Amniotic epithelial cell (primary cell): ENCODE results near the gene HOXC9.
A peak's percentile ranks its signal among the peaks of the same experiment; 100 is the strongest.

Source experiments
- DNase-seq: peaks from one replicate; pipeline ENCODE4 v3.0.0-alpha.2; 2010; ENCODE audit warnings: low read depth

Gene HOXC9

GRCh38 chr12:54000116-54001114 is at the start of gene HOXC9:
TSS of gene HOXC9 (plus strand) at chr12:54000161. CDS start at chr12:54000189, 28 bp downstream.
- DNase-seq = no peak

DNA sequence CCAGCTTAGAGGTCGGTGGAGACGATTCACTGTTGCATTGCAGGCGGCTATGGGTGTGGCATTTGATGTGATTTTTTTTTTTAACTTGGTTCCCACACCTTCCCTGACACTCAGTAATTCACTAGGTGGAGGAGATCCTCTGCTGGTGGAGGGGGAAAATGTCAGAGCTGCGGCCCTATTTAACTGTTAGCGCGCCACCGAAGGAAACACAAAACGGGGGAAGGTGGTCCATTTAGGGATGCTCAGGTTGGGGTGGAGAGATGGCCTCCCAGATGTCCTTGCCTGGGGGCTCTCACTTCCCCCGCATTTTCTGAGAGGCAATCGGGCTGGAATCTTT is 49.6 kb upstream of the HOXC9 start:
- no peak for DNase-seq

DNA sequence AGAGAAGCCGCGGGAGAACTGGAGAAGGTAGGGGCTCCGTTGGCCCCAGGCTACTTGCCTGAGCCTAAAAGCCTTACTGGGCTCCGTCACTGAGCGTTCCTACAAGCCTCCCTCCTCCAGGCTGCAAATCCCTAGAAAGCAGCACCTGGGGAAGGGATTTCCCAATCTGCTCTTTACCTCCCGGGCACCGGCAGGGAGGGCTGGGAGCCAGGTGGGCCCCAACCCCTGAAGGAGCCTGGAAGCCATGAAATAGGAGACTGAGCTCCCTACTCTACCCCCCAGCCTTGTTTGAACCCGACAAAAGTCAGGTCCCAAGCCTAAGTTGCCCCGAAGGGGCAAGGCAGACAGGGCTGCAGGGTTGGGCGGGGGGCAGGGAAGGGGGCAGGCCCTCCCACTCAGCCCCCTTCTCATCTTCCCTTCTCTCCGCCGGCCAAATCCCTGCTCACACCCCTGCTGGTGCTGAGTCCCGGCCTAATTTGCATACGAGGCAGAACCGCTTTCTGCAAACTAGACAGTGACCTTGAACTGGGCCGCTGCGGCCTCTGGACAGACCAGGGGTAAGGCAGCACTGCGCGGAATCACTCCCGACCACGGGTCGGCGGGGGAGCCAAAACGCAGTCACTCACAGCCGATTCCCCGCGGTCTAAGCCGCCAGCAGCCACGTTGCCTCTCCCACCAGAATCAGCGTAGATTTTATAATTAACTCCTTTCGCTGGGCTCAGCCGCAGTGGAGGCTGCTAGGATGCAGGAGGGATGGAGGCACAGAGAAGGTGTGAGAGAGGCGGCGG is 49.0 kb upstream of the HOXC9 start:
- no peak for DNase-seq

GRCh38 chr12:53951577-53952334 is 48.2 kb upstream of the HOXC9 start:
- DNase-seq = no peak

DNA sequence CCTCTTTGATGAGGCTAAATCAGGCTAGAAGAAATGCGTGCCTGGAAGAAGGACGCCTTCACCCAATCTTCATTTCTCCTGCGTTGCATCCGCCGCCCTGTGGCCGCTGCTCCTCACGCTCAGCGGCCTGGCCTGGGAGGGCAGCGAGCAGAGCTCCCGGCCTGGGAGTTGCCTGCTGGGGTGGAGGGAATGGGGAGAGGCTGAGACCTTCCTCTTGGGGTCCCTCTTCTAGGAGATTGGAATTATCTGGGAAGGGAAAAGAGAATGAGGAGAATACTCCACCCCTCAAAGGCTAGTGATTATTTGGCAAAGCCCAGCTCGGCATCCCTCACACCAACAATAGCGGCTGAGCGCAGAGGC is 47.6 kb upstream of the HOXC9 start:
- peak; percentile 8 for DNase-seq

- no peak for DNase-seq
These were observed 46.9 kb upstream of the HOXC9 start for GRCh38 chr12:53952871-53953734.

DNA sequence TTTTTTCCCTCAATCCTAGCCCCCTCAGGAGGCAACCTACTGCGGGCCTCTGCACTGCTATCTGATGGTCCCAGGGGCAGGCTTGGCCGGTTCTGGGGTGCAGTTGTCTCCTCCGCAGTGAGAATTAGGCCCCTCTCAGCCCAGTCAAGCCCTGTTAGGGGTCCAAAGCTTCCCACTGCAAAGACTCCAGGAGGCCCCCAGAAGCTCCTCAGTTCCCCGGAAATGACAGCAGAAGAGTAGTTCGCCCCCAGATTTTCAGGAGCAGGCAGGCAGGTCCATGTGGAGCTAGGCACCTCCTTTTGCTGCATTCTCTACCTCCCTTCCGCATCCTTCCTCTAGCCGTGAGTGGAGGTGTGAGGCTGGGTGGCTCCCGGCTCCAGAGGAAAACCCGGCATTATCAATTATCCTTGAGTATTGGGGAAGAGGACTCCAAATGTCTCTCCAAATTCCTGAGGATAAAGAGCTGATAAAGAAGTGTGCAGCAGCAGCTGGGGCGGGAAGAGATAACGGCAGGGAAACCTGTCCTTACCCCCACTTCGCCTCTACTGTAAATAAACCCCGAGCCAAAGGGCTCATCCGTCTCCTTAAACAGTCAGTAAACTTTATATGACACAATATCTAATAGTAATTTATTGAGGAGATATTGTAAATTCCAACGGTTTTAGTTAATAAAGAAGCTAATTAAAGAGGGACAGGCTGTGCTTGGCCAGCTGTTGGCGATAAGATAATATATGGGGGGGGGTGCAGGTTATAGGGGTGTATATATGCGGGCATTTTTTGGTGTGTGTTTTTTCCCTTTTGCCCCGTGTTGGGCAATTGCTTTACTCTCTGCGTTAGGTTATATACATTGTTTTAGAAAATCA is 45.9 kb upstream of the HOXC9 start:
- no peak for DNase-seq

GRCh38 chr12:53954694-53955035 is 45.3 kb upstream of the HOXC9 start, which contains the start of gene HOXC12:
TSS of gene HOXC12 (plus strand) at chr12:53954903. CDS start at chr12:53954930, 27 bp downstream.
- DNase-seq = no peak

DNA sequence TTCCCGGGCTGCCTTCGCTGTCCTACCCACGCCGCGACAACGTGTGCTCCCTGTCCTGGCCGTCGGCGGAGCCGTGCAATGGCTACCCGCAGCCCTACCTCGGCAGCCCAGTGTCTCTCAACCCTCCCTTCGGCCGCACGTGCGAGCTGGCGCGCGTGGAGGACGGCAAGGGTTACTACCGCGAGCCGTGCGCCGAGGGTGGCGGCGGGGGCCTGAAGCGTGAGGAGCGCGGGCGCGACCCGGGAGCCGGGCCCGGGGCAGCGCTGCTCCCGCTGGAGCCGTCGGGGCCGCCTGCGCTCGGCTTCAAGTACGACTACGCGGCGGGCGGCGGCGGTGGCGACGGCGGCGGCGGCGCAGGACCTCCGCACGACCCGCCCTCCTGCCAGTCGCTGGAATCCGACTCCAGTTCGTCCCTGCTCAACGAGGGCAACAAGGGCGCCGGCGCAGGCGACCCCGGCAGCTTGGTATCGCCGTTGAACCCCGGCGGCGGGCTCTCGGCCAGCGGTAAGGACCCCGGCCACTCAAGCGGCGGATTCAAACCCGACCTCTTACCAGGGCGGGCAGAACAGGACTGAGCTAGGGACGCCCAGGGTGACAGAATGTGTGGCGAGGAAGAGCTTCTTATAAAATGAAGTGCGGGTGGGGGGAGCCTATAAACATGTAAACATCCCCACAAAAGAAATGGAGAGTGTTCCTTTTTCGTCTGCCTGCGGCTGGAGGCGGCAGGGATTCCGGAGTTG is 44.8 kb upstream of the HOXC9 start:
- DNase-seq = no peak

DNA sequence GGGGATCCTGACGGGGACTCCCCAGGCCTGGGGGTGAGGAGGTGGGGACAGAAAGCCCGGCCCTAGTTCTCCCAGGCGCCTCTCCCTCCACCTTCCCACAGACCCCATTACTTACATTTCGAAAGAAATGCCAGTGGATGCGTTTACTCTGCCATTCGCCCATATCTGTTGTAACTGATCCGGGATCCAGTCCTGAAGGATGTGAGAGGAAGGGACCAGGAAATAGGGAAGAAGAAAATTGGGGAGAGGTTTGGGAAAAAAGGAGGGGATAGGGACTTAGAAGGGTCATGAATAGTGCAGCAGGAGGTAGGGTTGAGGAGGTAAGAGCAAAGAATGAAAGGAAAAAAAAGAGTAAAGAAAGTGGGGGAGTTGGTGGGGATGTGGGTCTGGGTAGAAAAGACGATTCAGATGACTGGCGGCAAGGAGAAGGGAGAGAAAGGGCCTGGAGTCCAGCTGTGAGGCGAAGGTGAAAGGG is 44.1 kb upstream of the HOXC9 start:
- no peak for DNase-seq

GRCh38 chr12:53956251-53956887 is 43.6 kb upstream of the HOXC9 start:
- DNase-seq = no peak

DNA sequence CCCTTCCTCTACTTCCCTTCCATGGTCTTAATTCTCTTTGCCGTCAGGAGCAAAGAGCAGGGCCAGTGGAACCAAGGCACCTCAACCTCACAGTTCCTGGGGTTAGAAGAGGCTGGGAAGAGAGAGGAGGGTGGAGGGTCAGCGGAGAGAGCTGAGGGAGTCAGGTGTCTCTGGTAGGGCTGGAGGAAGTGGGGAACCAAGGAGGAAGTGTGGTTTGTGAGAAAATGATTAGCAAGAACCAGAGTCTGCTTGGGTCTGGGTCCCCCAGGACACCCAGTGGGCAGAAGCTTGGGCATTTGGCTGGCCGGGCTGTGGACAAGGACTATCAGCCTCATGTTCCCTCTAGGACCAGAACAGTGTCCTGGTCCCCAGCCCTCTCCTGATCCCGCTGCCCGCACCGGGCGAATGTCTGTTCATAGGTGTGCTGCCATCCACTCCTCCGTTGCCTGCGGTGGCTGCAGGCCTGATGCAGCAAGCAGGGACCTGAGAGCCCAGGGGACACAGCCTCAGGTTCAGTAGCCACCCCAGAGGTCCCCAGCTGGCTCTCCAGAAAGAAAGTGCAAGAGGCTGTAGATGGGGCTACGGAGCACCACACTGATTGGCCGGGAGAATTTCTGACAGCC is 42.9 kb upstream of the HOXC9 start:
- no peak for DNase-seq

DNA sequence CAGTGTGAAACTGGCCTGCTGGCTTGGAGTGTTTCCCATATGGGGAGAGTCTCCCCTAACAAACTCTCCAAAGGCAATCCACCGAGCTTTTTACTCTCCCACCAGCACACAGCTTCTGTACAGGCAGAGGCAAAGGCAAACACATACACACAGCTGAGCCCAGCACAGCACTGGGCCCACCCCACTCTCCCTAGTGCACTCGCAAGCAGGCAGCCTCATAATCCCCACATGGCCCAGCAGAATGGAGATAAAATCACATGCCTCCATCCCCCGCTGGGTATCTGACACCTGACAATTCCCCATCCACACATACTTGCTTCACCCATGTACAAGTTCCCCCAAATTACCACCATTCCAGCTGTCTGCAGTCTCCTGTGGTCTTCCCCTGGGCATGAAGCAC is 41.8 kb upstream of the HOXC9 start:
- no peak for DNase-seq

DNA sequence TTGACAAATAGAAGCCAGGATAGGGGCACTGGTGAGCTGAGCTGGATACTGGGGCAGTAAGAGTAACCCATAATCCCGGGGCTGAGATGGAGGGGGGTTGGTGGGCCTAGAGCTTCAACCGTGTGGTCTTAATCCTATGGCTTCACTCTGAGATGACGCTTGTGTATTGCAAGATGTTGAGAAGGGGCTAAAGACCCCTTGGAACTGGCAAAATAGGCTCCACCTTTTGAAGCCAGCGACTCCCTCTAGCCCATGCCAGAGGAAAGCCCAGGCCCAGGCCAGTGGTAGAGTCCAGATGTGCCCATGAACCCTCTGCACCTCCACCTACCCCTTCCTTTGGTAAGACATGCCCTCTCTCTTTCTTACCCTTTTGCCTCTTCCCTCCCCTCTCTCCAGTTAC is 40.6 kb upstream of the HOXC9 start:
- DNase-seq = no peak

DNA sequence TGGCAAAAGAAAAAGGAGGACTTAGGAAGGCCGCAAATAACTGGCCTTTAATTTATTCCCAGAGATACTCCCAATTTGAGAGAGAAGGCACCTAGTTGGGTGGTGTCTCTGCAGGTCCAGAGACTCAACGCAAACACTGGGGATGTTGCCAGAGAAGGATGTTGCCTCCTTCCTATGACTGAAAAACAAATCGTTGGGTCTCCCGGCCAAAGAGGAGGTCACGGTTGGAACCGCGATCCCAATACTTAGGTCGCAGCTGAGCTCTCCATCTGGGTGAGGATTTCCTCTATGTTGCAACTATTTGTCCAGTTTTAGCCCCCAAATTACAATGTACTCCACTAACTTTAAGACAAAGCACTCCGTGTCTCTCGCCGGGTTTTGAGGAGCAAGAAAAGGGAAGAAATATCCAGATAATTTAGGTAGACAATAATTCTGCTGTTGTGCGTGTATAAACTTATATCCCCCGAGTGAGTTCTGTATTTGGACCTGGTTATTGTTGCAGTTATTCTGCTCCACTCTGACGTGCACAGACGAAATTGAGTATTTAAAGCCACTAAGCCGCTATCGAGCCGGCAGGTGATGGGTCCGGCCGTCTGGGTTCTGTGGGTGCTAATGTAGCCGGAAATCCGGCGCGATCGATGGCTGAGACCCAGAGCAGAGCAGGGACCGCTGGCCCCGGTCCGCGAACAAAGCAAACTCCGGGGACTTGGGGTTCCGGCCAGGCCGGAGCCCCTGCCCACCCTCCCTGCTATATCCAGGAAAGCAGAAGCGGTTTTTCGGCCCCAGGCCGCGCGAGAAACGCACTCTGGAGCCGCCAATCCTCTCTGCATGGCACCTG is 39.6 kb upstream of the HOXC9 start:
- no peak for DNase-seq

DNA sequence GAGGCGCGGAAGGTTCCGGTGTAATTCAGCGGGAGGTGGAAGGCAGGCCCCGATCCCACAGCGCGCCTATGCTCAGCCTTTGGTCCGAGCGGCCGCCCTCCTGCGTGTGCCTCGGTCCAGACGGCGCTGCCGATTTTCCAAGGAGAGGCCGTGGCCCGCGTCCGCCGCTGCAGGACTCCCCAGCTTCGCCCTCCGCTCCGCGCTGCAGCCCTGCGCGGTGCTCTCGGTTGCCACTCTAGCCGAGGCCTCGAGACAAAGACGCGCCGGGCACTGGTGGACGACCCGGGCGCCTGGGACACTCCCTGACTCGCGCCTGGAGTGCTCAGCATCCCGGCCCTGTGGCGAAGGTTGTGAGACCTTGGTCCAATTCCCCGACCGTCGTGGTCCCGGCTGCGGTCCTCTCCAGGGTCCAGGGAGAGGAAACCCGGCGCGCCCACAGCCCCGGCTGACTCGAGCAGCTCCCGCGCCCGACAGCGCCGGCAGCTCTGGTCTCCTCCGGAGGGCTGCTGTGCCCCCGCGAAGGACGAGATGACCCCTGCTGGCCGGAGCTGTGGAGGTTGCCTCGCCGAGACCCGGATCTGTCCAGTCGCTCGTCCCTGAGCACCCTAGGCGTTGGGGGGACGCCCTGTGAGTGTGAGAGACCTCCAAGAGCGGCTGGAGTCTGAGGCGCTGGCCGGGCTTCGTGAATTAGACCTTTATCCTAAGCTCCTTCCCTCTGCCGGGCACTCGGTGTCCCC is 38.8 kb upstream of the HOXC9 start:
- DNase-seq = no peak

GRCh38 chr12:53963005-53963404 is 37.0 kb upstream of the HOXC9 start:
- no peak for DNase-seq
